HG03103 (cell line): ENCODE data around the gene SLC2A14.
"Not testable (repeated sequence)": the region's sequence is repeated elsewhere in the genome, so short reads cannot be mapped to it uniquely, and the experiment has no call there.

Source experiments
- ATAC-seq: cut with Tn5 transposase; IDR thresholded peaks from one replicate; pipeline ENCODE4 v1.9.1; 2021; ENCODE audit warnings: low read depth; ENCODE audit not compliant: unreplicated experiment

The SLC2A14 gene

DNA sequence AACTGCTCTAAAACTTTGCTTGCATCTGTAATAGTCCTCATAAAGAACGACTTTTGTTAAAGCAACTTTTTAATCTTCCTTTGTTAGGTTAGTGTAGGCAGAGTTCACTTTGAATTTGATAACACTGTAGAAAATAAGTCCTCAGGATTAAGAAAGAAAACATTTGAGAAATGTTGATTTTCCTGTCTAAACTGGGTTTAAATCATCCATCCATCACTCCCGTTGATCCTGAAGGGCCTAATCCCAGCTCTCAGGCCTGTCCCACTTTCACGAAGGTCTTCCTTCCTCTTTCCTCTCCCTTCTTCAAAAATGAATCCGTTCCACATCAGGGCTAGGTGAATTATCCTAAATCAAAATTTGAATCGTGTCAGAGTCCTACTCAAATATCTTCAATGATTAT is 36.9 kb downstream of the SLC2A14 start:
- ATAC-seq = no peak

DNA sequence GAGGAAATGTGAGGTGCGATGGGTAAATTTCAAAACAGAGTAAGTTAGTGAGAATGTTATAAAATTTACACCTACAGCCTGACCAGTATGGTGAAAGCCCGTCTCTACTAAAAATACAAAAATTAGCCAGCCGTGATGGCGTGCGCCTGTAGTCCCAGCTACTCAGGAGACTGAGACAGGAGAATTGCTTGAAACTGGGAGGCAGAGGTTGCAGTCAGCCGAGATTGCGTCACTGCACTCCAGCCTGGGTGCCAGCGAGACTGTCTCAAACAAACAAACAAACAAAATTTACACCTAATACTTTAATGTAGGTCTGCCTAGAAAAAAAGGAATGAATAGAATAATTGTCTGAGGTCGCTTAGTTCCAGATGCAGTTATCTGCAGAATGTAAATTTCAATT is 37.6 kb downstream of the SLC2A14 start:
- no peak for ATAC-seq

DNA sequence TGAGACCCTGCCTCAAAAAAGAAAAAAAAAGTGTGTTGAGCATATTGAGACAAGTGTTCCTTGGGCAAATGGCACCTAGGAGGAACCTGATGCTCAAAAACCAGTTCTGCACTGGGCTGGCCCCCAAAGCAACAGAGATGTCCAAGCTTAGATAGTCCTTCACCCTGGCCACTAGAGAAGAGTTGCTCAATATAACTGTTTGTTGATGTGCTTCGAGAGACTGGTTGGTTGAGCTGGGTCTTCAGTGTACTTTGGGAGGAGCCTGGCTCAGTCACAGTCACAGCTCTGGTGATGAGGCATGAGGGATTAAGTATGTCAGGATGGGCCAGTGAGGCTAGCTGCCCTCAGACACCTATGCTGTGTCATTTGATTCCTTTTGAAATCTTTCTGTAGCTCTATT is 38.0 kb downstream of the SLC2A14 start:
- ATAC-seq = no peak

DNA sequence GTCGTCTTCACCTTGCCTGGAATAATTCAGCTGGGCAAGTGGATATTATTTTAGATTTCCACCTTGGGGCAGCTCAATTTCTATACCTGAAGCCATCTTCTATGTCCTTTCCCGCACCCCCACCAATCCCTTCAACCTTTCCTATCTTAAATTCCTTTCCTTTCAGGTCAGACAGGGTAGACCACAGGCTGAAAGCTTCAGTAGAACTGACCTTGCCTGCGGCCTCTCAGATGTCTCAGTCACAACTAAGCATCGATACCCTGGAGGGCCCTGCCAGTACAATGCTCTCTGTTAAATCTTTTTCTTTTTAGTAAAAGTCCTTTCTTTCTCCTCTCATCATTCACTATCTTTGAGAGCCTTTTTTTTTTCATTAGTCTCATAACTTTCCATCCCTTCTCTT is 38.9 kb downstream of the SLC2A14 start:
- no peak for ATAC-seq

DNA sequence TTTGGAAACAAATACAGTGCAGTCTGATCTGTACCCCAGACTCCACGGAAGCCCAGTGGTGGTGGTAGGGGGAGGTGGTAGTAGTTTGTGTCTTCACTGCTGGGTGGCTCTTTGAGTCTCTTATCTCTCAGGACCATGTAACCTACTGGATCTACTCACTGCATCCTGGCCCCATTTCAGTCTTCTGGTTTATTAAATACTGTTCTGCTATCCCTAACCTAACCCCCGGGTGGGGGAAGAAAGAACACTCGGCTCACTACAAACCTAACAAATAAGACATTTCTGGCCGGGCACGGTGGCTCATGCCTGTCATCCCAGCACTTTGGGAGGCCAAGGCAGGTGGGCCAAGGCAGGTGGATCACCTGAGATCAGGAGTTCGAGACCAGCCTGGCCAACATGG is 39.5 kb downstream of the SLC2A14 start:
- not testable (repeated sequence) for ATAC-seq

DNA sequence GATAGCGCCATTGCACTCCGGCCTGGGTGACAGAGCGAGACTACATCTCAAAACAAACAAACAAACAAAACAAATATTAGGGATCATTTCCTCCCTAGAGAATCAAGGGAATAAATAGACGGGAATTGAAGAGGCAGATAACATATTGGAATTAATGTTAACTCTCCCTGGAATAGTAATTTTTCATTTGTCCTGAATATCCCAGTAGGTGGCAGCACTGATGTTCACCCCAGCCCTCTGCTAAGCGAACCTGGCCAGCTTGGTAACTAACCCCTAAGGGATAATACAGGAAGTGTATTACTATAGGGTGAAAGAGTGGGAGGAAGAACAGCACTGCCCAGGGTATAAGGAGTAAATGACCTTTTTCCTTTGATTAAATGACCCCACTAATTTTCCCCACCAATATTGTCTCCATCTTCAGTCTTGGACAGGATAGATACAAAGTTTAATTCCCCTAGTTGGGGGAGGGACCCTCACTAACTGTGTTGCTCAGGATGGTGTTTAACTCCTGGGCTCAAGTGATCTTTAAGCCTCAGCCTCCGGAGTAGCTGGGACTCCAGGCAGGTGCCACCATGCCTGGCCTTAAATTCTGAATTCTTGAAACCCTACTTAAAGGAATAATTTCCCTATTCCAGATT is 40.5 kb downstream of the SLC2A14 start:
- no peak for ATAC-seq

DNA sequence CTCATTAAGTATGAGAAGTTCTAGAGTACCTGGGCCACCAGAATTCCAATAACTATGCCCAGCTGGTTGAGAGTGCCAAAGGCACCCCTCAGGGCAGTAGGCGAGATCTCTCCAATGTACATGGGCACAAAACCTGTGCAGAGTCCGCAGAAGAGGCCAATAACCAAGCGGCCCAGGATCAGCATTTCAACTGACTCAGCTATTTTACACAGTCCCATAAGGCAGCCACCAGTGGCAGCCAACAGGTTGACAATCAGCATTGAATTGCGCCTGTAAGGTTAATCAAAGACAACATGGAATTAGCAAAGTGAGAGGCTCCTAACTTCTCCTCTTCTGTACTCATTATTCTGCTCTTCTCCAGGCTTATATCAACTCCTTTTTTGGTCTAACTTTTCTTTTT is 43.0 kb downstream of the SLC2A14 start:
- ATAC-seq = not testable (repeated sequence)

DNA sequence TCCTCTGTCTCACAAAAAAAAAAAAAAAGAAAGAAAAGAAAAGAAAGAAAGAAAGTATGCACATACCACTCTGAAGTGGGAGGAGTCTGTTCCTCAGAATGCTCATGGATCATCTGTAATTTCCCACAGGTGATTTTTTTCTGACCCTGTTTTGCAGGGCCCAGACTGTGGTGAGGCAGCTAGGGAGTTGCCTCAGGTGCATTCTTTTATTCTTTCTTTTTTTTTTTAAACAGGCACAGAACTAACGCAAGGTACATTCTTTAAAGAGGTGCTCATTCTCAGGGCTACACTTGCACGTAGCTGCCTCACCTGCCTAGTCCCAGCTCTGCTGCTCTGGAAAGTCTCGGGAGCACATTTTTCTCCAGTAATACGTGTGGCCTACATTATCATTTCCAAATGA is 47.0 kb downstream of the SLC2A14 start:
- not testable (repeated sequence) for ATAC-seq

DNA sequence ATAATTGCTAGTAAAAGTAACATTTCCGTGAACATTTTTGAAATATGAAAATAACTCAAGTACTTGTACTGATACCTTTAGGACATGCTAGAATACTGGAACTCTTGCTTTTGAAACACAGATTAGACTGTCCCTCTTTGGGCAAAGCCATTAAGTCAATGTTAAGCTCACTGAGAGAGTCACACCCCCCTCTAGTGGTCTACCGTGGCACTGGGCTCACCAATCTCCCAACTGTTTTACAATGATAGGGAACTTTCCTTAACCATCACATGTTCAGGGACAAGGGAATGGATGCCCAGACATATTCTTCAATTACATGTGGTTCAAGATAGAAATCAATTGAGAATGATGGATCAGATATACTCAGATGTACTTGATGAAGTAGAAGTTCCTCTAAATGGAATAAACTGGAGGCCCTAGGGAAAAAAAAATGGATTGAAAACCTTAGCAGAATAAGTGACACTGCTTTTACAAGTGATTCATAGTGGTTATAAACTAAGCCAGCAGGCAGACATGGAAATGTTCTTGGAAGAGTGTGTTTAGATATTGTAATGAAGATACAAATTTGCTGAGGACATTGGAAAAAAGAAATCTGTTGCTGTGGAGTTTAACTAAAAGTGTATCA is 65.7 kb downstream of the SLC2A14 start:
- no peak for ATAC-seq

DNA sequence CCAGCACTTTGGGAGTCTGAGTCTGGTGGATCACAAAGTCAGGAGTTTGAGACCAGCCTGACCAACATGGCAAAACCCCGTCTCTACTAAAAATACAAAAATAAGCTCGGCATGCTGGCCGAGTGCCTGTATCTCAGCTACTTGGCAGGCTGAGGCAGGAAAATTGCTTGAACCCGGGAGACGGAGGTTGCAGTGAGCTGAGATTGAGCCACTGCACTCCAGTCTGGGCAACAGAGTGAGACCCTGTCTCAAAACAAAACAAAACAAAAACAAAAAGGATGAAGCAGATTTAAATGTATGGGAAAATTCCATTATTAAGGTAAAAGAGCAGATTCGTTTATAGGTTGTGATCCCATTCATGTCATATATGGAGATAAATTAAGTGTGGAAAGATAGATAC is 66.4 kb downstream of the SLC2A14 start:
- ATAC-seq = not testable (repeated sequence)

DNA sequence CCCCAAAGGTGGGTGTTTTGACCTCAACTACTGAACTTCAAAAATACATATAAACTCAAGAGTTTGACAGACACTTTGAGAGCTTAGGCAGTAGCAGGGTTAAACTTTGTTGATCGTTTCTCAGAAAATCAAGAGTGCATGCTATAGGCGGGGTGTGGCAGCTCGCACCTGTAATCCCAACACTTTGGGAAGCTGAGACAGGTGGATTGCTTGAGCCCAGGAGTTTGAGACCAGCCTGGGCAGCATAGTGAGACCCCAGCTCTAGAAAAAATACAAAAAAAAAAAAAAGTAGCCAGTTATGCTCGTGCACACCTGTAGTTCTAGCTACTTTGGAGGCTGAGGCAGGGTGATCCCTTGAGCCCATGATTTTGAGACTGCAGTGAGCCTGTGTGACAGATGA is 71.3 kb downstream of the SLC2A14 start:
- ATAC-seq = no peak

DNA sequence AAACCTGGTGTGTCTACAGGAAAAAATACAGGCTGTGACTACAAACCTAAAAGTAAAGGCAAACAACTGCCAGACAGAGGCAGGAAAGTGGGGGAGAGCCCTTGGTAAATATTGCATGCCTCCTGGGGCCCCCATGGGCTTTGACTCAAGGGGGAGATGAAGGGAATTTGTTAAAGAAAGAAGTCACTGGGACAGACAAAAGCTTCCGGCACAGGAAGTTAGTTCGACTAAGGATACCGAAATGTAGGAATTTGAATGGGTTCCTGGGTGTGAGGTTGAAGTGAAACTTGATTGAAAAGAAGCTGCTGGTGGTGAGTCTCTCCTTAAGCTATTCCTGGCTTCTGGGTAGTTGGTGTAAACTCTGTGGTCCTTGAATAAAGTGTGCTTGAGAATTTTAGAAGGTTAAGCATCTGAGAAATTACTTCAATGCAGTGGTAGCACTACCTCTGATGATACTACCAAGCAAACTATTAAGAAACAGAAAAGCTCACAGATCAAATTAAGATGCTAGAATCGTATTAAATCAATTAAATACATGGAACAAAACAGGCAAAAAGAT is 73.9 kb downstream of the SLC2A14 start:
- ATAC-seq = not testable (repeated sequence)

DNA sequence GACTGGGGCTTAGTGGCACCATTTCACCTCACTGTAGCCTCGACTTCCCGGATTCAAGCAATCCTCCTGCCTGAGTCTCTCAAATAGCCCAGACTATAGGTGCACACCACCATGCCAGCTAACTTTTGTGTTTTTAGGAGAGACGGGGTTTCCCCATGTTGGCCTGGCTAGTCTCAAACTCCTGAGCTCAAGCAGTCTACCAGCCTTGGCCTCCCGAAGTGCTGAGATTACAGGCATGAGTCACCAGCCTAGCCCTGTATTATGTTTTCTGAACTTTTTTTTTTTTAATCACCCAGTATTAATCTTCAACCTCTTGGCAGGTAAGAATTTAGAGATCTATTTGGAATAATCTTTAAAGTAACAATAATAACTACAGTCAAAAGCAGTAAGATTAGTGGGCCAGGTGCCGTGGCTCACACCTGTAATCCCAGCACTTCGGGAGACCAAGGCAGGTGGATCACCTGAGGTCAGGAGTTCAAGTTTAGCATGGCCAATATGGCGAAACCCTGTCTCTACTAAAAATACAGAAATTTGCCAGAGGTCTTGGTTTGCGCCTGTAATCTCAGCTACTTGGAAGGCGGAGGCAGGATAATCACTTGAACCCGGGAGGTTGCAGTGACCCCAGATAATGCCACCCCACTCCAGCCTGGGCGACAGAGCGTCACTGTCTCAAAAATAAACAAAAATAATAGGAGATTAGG is 74.9 kb downstream of the SLC2A14 start:
- ATAC-seq = no peak

DNA sequence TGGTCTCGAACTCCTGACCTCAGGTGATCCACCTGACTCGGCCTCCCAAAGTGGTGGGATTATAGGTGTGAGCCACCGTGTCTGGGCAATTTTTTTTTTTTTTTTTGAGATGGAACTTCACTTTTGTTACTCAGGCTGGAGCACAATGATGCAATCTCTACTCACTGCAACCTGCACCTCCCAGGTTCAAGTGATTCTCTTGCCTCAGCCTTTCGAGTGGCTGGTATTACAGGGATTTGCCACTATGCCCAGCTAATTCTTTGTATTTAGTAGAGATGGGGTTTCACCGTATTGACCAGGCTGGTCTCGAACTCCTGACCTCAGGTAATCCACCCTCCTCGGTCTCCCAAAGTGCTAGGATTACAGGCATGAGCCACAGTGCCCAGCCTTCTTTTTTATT is 75.4 kb downstream of the SLC2A14 start:
- not testable (repeated sequence) for ATAC-seq

DNA sequence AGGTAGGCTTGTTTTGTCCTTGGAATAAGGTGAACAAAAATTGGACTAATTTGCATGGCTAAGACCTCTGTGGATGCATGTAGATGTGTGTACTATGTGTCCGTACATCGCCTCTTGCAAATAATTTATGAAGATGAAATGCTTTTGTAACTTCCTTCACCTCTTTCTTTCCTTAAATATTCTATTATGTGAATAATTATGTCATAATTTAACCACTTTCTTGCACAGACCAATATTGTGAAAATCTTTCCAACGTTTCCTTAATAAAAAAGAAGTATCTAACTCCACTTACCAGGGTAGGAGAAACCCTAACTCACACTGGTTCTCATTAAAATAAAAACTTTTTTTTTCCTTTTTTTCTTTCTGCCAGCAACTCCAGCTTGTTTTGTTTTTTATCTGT is 79.5 kb downstream of the SLC2A14 start:
- ATAC-seq = no peak

DNA sequence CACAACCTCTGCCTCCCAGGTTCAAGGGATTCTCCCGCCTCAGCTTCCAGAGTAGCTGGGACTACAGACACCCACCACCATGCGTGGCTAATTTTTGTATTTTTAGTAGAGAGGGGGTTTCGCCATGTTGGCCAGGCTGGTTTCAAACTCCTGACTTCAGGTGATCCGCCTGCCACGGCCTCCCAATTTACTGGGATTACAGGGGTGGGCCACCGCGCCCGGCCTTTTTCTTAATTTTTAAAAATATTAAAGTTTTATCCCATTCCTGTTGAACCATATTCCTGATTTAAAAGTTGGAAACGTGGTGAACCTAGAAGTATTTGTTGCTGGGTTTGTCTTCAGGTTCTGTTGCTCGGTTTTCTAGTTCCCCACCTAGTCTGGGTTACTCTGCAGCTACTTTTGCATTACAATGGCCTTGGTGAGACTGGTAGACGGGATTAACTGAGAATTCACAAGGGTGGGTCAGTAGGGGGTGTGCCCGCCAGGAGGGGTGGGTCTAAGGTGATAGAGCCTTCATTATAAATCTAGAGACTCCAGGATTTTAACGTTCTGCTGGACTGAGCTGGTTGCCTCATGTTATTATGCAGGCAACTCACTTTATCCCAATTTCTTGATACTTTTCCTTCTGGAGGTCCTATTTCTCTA is 83.7 kb downstream of the SLC2A14 start, which contains the start of gene NANOG:
TSS of gene NANOG (plus strand) at position 519 of the 645 bp plus-strand sequence. CDS start 213 bp downstream, outside the sequence.
- not testable (repeated sequence) for ATAC-seq

DNA sequence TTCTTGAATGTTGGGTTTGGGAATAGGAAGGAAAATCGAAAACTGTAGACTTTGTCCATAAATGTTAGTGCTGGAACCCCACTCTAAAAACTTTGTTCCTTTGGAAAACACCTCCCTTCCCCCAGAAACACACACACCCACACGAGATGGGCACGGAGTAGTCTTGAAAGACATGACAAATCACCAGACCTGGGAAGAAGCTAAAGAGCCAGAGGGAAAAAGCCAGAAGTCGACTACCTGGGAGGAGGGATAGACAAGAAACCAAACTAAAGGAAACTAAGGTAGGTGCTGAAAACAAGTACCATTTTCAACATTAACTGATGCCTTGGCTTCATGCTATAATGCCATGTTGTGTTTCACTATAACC is 84.4 kb downstream of the SLC2A14 start:
- no peak for ATAC-seq

DNA sequence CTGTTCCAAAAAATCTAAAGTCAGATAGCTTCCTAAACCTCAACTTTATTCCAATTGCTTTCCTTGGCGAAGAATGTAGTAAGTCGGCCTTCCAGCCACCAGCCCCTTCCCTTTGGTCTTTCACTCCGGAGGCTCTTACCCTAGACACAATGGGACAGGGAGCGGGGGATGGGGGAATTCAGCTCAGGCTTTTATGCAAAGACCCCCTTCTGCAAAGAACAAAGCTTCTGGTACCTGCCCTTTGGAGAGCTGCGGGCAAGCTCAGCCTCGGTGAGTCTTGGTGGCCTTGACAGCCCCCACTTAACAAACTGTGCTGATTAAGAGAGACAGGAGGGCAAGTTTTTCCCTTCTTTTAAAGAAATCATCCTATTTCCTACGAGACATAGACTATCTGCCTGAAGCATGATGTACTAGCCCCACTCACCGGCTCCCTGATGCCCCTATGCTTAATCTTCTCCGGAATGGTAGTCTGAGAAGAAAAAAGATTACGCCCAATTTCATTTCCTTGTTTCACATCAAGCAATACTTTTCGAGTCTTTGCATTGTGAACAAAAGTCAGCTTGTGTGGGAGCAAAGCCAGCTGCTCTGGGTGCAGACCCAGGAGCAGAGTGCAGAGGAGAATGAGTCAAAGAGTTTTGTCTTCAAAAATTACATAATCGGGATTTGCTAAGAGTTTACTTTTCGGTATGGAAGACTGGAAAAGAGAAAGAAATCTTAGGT is 85.0 kb downstream of the SLC2A14 start:
- ATAC-seq = no peak

DNA sequence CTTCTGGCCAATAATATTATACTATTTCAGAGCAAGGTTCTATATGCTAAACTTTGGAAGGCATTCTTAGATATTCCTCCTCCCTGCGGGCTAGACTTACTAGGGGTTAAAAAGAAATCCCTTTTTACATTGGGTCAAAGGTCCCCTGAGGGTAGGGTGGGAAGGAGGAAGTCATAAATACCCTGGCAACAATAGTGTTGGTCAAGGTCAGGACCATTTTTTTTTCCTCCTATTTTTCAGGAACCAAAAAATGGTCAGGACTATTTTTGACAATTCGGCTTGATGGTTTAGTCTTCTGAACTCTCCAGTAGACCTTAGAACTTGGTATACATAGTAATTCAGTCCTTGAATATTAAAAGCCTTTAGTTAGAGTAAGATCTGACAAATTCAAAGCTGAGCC is 88.0 kb downstream of the SLC2A14 start:
- no peak for ATAC-seq

DNA sequence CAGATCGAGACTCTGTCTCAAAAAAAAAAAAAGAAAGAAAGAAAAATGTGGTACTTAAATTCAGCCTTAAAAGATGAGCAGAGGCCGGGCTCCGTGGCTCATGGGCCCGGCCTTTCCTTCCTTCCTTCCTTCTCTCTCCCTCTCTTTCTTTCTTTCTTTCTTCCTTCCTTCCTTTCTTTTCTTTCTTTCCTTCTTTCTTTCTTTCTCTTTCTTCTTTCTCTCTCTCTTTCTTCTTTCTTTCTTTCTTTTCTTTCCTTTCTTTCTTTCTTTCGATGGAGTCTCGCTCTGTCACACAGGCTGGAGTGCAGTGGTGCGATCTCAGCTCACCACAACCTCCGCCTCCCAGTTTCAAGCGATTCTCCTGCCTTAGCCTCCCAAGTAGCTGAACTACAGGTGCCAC is 89.3 kb downstream of the SLC2A14 start:
- not testable (repeated sequence) for ATAC-seq
